ENCODE results near the gene BCL6.

Gene BCL6

GRCh38 chr3:187775549-187775948 is 30.3 kb upstream of the BCL6 start:
- DNase-seq (ENCODE audit: extremely low spot score): no peak
- TF ChIP-seq CTBP1 (IDR thresholded peaks at IDR 0.05; ENCODE audit: borderline replicate concordance) (no peak), LEF1 (IDR thresholded peaks at IDR 0.05; ENCODE audit: borderline replicate concordance) (no peak), ZNF384 (IDR thresholded peaks at IDR 0.05) (no peak), SUZ12 (IDR thresholded peaks at IDR 0.05) (no peak), ELF4 (IDR thresholded peaks at IDR 0.05) (no peak), TARDBP (IDR thresholded peaks at IDR 0.05) (no peak), HDGF (IDR thresholded peaks at IDR 0.05; ENCODE audit: borderline replicate concordance) (no peak), L3MBTL2 (conservative IDR thresholded peaks at IDR 0.05) (no peak), BHLHE40 (IDR thresholded peaks at IDR 0.05; ENCODE audit: borderline replicate concordance) (no peak), SP1 (IDR thresholded peaks at IDR 0.05) (no peak), PKNOX1 (IDR thresholded peaks at IDR 0.05) (no peak), FOXA1 (IDR thresholded peaks at IDR 0.05) (no peak)
- ChIA-PET POLR2A (no interaction called here), CTCF (no interaction called here)

GRCh38 chr3:187774185-187774789 is 29.0 kb upstream of the BCL6 start:
- ChIA-PET CTCF (no interaction called here), POLR2A (no interaction called here)
- no peak for DNase-seq (ENCODE audit: extremely low spot score)
- no peak for TF ChIP-seq SP1 (IDR thresholded peaks at IDR 0.05)
- no peak for TF ChIP-seq PKNOX1 (IDR thresholded peaks at IDR 0.05)
- no peak for TF ChIP-seq HDGF (IDR thresholded peaks at IDR 0.05; ENCODE audit: borderline replicate concordance)
- no peak for TF ChIP-seq FOXM1 (IDR thresholded peaks at IDR 0.05; ENCODE audit: borderline replicate concordance)
- no peak for TF ChIP-seq TARDBP (IDR thresholded peaks at IDR 0.05)
- no peak for TF ChIP-seq ELF4 (IDR thresholded peaks at IDR 0.05)
- no peak for TF ChIP-seq ZNF384 (IDR thresholded peaks at IDR 0.05)
- no peak for TF ChIP-seq L3MBTL2 (conservative IDR thresholded peaks at IDR 0.05)
- TF ChIP-seq NFRKB (IDR thresholded peaks at IDR 0.05): no peak
- no peak for TF ChIP-seq LEF1 (IDR thresholded peaks at IDR 0.05; ENCODE audit: borderline replicate concordance)
- TF ChIP-seq FOXK2 (IDR thresholded peaks at IDR 0.05): no peak
- TF ChIP-seq CTBP1 (IDR thresholded peaks at IDR 0.05; ENCODE audit: borderline replicate concordance): no peak
- TF ChIP-seq FOXA1 (IDR thresholded peaks at IDR 0.05): no peak

- DNase-seq (ENCODE audit: extremely low spot score): no peak
- CTCF ChIA-PET: no interaction called here
- POLR2A ChIA-PET: no interaction called here
- TF ChIP-seq NFRKB (IDR thresholded peaks at IDR 0.05) (no peak), BHLHE40 (IDR thresholded peaks at IDR 0.05; ENCODE audit: borderline replicate concordance) (no peak), ELF4 (IDR thresholded peaks at IDR 0.05) (no peak), SUZ12 (IDR thresholded peaks at IDR 0.05) (no peak), TARDBP (IDR thresholded peaks at IDR 0.05) (no peak), ARNT (IDR thresholded peaks at IDR 0.05) (no peak), PKNOX1 (IDR thresholded peaks at IDR 0.05) (no peak), FOXA1 (IDR thresholded peaks at IDR 0.05) (no peak), FOXM1 (IDR thresholded peaks at IDR 0.05; ENCODE audit: borderline replicate concordance) (no peak), LEF1 (IDR thresholded peaks at IDR 0.05; ENCODE audit: borderline replicate concordance) (no peak), FOXK2 (IDR thresholded peaks at IDR 0.05) (no peak), CTBP1 (IDR thresholded peaks at IDR 0.05; ENCODE audit: borderline replicate concordance) (no peak), HDGF (IDR thresholded peaks at IDR 0.05; ENCODE audit: borderline replicate concordance) (no peak), L3MBTL2 (conservative IDR thresholded peaks at IDR 0.05) (no peak)
Observed at GRCh38 chr3:187773233-187774184, 28.2 kb upstream of the BCL6 start.

- ChIA-PET POLR2A (no interaction called here), CTCF (no interaction called here)
- TF ChIP-seq TARDBP (IDR thresholded peaks at IDR 0.05): no peak
- no peak for TF ChIP-seq ELF4 (IDR thresholded peaks at IDR 0.05)
- no peak for TF ChIP-seq ARNT (IDR thresholded peaks at IDR 0.05)
- TF ChIP-seq FOXA1 (IDR thresholded peaks at IDR 0.05): no peak
- no peak for TF ChIP-seq HDGF (IDR thresholded peaks at IDR 0.05; ENCODE audit: borderline replicate concordance)
- no peak for TF ChIP-seq PKNOX1 (IDR thresholded peaks at IDR 0.05)
- DNase-seq (ENCODE audit: extremely low spot score): no peak
Observed at GRCh38 chr3:187770224-187770623, 25.0 kb upstream of the BCL6 start.

GRCh38 chr3:187769771-187770170 is 24.5 kb upstream of the BCL6 start:
- no peak for DNase-seq (ENCODE audit: extremely low spot score)
- TF ChIP-seq FOXK2 (IDR thresholded peaks at IDR 0.05) (no peak), ARNT (IDR thresholded peaks at IDR 0.05) (no peak), SUZ12 (IDR thresholded peaks at IDR 0.05) (no peak), L3MBTL2 (conservative IDR thresholded peaks at IDR 0.05) (no peak), HDGF (IDR thresholded peaks at IDR 0.05; ENCODE audit: borderline replicate concordance) (no peak), LEF1 (IDR thresholded peaks at IDR 0.05; ENCODE audit: borderline replicate concordance) (no peak), NFRKB (IDR thresholded peaks at IDR 0.05) (no peak), ZNF384 (IDR thresholded peaks at IDR 0.05) (no peak), FOXM1 (IDR thresholded peaks at IDR 0.05; ENCODE audit: borderline replicate concordance) (no peak), FOXA1 (IDR thresholded peaks at IDR 0.05) (no peak), BHLHE40 (IDR thresholded peaks at IDR 0.05; ENCODE audit: borderline replicate concordance) (no peak), SP1 (IDR thresholded peaks at IDR 0.05) (no peak), TARDBP (IDR thresholded peaks at IDR 0.05) (no peak), ELF4 (IDR thresholded peaks at IDR 0.05) (no peak), CTBP1 (IDR thresholded peaks at IDR 0.05; ENCODE audit: borderline replicate concordance) (no peak), PKNOX1 (IDR thresholded peaks at IDR 0.05) (no peak)
- ChIA-PET POLR2A (no interaction called here), CTCF (no interaction called here)
